H1 (cell line): ENCODE data around the gene MCL1. TPM values are rescaled to one million over a fixed set of nuclear protein-coding genes. Genes with fewer than 3 reads are reported as not detected.

Source experiments
- JUN ChIP-seq: IDR thresholded peaks from 2 replicates; pipeline ENCODE4 v1.6.1; 2011; ENCODE audit warnings: low read depth, mild to moderate bottlenecking, improper control_type of control experiment, low read length
- RAD21 ChIP-seq, 2 experiments: IDR thresholded peaks in 1 of 2; conservative IDR thresholded peaks in 1 of 2; 2 replicates each; pipeline ENCODE4 v1.6.1; 2011; ENCODE audit warnings: low read depth in 2 of 2, low read length in 2 of 2, improper control_type of control experiment in 1 of 2, inconsistent platforms in 1 of 2, mild to moderate bottlenecking in 1 of 2, moderate library complexity in 1 of 2
- USF2 ChIP-seq: IDR thresholded peaks from 2 replicates; pipeline ENCODE4 v1.6.1; 2011; ENCODE audit warnings: low read length, improper control_type of control experiment
- polyA plus RNA-seq, 7 experiments: library from polyadenylated mRNA; depleted of rRNA in 3 of 7; stranded (reverse) in 5 of 7; unstranded in 2 of 7; fragments of >200 nt in 5 of 7; fragments of 200-250 nt in 2 of 7; gene quantifications; 1 replicate in 5 of 7; 2 replicates in 1 of 7; 4 replicates in 1 of 7; pipeline versions ENCODE4 v1.2.1 to v1.2.3, GENCODE V29; 2011 to 2013; ENCODE audit warnings: missing spikeins in 2 of 7, mixed read lengths in 2 of 7
- total RNA-seq: library from RNA; stranded (reverse); fragmentation: NEBNext Ultra II Directional; extraction: Animal tissue kit (Norgen Biotek cat#: 25700); gene quantifications from 2 replicates; pipeline ENCODE4 v1.2.1, GENCODE V29; 2021

Gene MCL1
- total and polyA plus RNA-seq, 2 of the 8 experiments (the other 6 are each of a cell fraction or from before 2014, with no cell fraction given): 61.1 to 218 TPM

- TF ChIP-seq JUN: no peak
- TF ChIP-seq USF2: no peak
- TF ChIP-seq RAD21 (IDR thresholded peaks at IDR 0.05 in 1 of 2, conservative IDR thresholded peaks at IDR 0.05 in 1 of 2; ENCODE audit: low read depth in 2 of 2, low read length in 2 of 2): no peak
These were observed 20.4 kb downstream of the MCL1 start (continued) for GRCh38 chr1:150558761-150559655.
